Caco-2 (cell line): ENCODE data around the gene C16orf78. TPM values are rescaled to one million over a fixed set of nuclear protein-coding genes. Genes with fewer than 3 reads are reported as not detected.

Experiments used
- Bru-seq: library from RNA; stranded (reverse); fragments of 400-500 nt; gene quantifications from one replicate; lab custom pipeline; 2021; lab: Mats Ljungman, UMichigan
- BruChase-seq, 2 experiments: library from RNA; stranded (reverse); fragments of 400-500 nt; gene quantifications; one replicate each; lab custom pipeline; 2021; lab: Mats Ljungman, UMichigan
- BruUV-seq: library from RNA; stranded (reverse); fragments of 400-500 nt; replicated peaks from 2 replicates; lab custom pipeline; 2021; lab: Mats Ljungman, UMichigan
- CTCF ChIA-PET: fragments of 300-600 bp; sonication (Branson Sonifier 250); formaldehyde crosslinking; loops from one replicate; lab custom pipeline; 2022; ENCODE audit warnings: antibody characterized with exemption; lab: Charles Lee
- POLR2A ChIA-PET: fragments of 300-600 bp; sonication (Branson Sonifier 250); formaldehyde crosslinking; loops from one replicate; lab custom pipeline; 2022; ENCODE audit warnings: antibody characterized with exemption; lab: Charles Lee
- DNase-seq, 2 experiments: peaks; one replicate each; pipeline versions ENCODE4 v3.0.0 to v3.0.0-alpha.2; 2020 to 2022
- H3K27me3 ChIP-seq: replicated peaks from 2 replicates; pipeline ENCODE4 v1.6.0; 2011; ENCODE audit warnings: low read length; ENCODE audit not compliant: control insufficient read depth, insufficient read depth
- H3K36me3 ChIP-seq: 2 replicates; pipeline ENCODE4 v1.5.1; 2011; ENCODE audit warnings: low read length; ENCODE audit not compliant: control insufficient read depth, insufficient read depth
- H3K4me1 ChIP-seq: fragments of 250-450 bp; sonication (Bioruptor Pico); 2 replicates; pipeline ENCODE4 v1.5.1; 2020; ENCODE audit warnings: mild to moderate bottlenecking
- H3K4me3 ChIP-seq: 2 replicates; pipeline ENCODE4 v1.5.1; 2011; ENCODE audit warnings: low read depth, mild to moderate bottlenecking, control low read depth, low read length
- H3K9me3 ChIP-seq: fragments of 250-450 bp; sonication (Bioruptor Pico); 2 replicates; pipeline ENCODE4 v1.5.1; 2020; ENCODE audit warnings: mild to moderate bottlenecking, moderate library complexity
- H3K27ac Mint-ChIP-seq: one replicate; pipeline ENCODE4 v1.8.0; 2022; ENCODE audit warnings: mixed read lengths; ENCODE audit not compliant: unreplicated experiment
- H3K27me3 Mint-ChIP-seq: one replicate; pipeline ENCODE4 v1.8.0; 2022; ENCODE audit warnings: mixed read lengths; ENCODE audit not compliant: insufficient read depth, unreplicated experiment
- H3K36me3 Mint-ChIP-seq: one replicate; pipeline ENCODE4 v1.8.0; 2022; ENCODE audit warnings: mild to moderate bottlenecking, mixed read lengths; ENCODE audit not compliant: insufficient read depth, unreplicated experiment
- H3K4me1 Mint-ChIP-seq: one replicate; pipeline ENCODE4 v1.8.0; 2022; ENCODE audit warnings: low read depth, mixed read lengths; ENCODE audit not compliant: unreplicated experiment
- H3K4me3 Mint-ChIP-seq: one replicate; pipeline ENCODE4 v1.8.0; 2022; ENCODE audit warnings: mild to moderate bottlenecking, moderate library complexity, mixed read lengths; ENCODE audit not compliant: unreplicated experiment
- H3K9me3 Mint-ChIP-seq: one replicate; pipeline ENCODE4 v1.8.0; 2022; ENCODE audit warnings: mixed read lengths; ENCODE audit not compliant: unreplicated experiment
- intact Hi-C: fragments of 100-400 bp; cut with micrococcal nuclease; formaldehyde crosslinking; loops from one replicate; pipeline ENCODE4 v1.10.0; 2022; ENCODE audit not compliant: unreplicated experiment
- long read RNA-seq: library from polyadenylated mRNA; stranded (forward); transcript quantifications from one replicate; pipeline ENCODE4 v2.0.0, GENCODE V29; 2022
- total RNA-seq: library from RNA; stranded (reverse); gene quantifications from 2 replicates; pipeline ENCODE4 v1.2.3, GENCODE V29; 2022
- TF ChIP-seq, protein P1 (sequence below), 2 experiments: fragments of 200-600 bp in 1 of 2; IDR thresholded peaks; 1 replicate in 1 of 2; 2 replicates in 1 of 2; pipeline versions ENCODE4 v1.5.1 to v1.8.0; 2011 to 2022; ENCODE audit warnings: antibody characterized with exemption in 1 of 2, control low read depth in 1 of 2, inconsistent platforms in 1 of 2, low read depth in 1 of 2, low read length in 1 of 2, mild to moderate bottlenecking in 1 of 2, moderate library complexity in 1 of 2; ENCODE audit not compliant: insufficient read depth in 1 of 2, severe bottlenecking in 1 of 2, unreplicated experiment in 1 of 2

C16orf78 gene, protein sequence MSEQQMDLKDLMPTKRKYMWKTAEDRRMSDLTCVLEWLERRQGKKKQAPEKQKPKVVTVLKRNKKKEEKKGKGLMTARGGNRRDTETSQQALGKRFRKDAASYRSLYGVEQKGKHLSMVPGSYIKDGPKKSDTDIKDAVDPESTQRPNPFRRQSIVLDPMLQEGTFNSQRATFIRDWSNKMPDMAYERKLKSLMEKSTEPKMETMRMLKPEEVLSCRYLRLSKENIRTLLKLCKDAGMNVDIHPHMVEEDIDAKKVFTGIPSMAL
- total RNA-seq (not detected in 2 replicates), Bru-seq, nascent RNA (not detected), BruChase-seq, experiment 1, labeled RNA remaining after a 2-hour chase (percentile 9 among the genes with signal in this experiment), BruChase-seq, experiment 2, labeled RNA remaining after a 6-hour chase (percentile 4 among the genes with signal in this experiment)
- long read RNA-seq: 0 reads

DNA sequence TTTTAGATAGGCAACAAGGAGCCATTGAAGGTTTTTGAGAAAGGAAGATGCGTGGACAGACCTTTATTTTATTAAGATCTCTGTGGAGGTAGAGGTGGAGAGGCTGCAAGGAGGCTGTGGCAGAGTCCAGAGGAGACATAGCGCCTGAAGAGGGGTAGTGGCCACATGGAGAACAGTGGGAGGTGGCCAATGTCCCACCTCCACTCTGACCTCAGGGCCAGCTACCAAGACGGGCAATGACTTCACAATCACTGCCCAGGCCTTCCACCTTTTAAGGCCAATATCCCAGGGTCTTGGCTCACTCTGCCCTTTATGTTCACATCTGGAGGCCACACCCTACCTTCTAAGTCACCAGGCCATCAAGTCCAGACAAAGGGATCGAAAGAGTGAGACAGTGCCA is at the start of gene C16orf78:
Gene C16orf78, plus strand, starts transcription at position 301 of the 400 bp plus-strand sequence. CDS start 136 bp downstream, outside the sequence.
- TF ChIP-seq, protein P1, sequence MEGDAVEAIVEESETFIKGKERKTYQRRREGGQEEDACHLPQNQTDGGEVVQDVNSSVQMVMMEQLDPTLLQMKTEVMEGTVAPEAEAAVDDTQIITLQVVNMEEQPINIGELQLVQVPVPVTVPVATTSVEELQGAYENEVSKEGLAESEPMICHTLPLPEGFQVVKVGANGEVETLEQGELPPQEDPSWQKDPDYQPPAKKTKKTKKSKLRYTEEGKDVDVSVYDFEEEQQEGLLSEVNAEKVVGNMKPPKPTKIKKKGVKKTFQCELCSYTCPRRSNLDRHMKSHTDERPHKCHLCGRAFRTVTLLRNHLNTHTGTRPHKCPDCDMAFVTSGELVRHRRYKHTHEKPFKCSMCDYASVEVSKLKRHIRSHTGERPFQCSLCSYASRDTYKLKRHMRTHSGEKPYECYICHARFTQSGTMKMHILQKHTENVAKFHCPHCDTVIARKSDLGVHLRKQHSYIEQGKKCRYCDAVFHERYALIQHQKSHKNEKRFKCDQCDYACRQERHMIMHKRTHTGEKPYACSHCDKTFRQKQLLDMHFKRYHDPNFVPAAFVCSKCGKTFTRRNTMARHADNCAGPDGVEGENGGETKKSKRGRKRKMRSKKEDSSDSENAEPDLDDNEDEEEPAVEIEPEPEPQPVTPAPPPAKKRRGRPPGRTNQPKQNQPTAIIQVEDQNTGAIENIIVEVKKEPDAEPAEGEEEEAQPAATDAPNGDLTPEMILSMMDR (IDR thresholded peaks at IDR 0.05; ENCODE audit: insufficient read depth in 1 of 2, low read depth in 1 of 2, low read length in 1 of 2, severe bottlenecking in 1 of 2, unreplicated experiment in 1 of 2): no peak
- H3K27me3 ChIP-seq: no peaks in the 10 kb centered on the region; the same call in 1 of the 2 replicates
- intact Hi-C loops: no loop called here
- Mint-ChIP-seq H3K9me3 (no peaks in the 10 kb centered on the region), H3K36me3 (no peaks in the 10 kb centered on the region), H3K27me3 (peaks cover 13% of the 10 kb centered on the region), H3K27ac (no peak within 1 kb of the TSS), H3K4me3 (no peak within 1 kb of the TSS), H3K4me1 (no peaks in the 10 kb centered on the region)
- no peaks in the 10 kb centered on the region for H3K9me3 ChIP-seq
- H3K4me1 ChIP-seq: no peaks in the 10 kb centered on the region
- ChIA-PET CTCF (no interaction called here), POLR2A (no interaction called here)
- no peaks in the 10 kb centered on the region for H3K36me3 ChIP-seq
- no peak for DNase-seq
- BruUV-seq: no TSS peak
- H3K4me3 ChIP-seq: no peak within 1 kb of the TSS

DNA sequence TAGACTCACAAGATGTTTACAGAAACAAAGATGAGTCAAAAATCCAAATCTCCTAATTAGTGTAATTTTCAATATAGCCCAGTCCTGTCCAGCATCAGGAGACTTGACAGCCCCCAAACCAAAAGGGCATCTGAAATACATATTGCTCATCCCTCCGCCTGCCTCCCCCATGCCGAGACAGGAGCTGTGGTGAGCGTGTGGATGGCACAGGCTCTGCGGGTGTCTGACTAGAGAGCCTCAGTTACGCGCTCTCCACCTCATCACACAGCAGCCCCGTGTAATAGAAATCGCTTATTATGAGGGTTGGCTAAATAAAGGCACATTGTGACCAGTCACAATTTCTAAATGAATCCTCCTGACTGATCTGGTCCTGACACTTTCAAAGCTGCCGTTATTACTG is 48.9 kb upstream of the C16orf78 start:
- no peak overlapping the region for H3K4me3 Mint-ChIP-seq
- TF ChIP-seq, protein P1 (IDR thresholded peaks at IDR 0.05; ENCODE audit: insufficient read depth in 1 of 2, low read depth in 1 of 2, low read length in 1 of 2, severe bottlenecking in 1 of 2, unreplicated experiment in 1 of 2): no peak
- POLR2A ChIA-PET: no interaction called here
- Histone ChIP-seq H3K9me3 (peaks cover 4% of the 10 kb centered on the region), H3K4me3 (no peak overlapping the region), H3K4me1 (no peaks in the 10 kb centered on the region), H3K27me3 (no peaks in the 10 kb centered on the region), H3K36me3 (no peaks in the 10 kb centered on the region)
- H3K27me3 Mint-ChIP-seq: peaks cover 32% of the 10 kb centered on the region
- CTCF ChIA-PET: no interaction called here
- H3K27ac Mint-ChIP-seq: no peak overlapping the region
- H3K4me1 Mint-ChIP-seq: no peaks in the 10 kb centered on the region
- no peaks in the 10 kb centered on the region for H3K36me3 Mint-ChIP-seq
- intact Hi-C loops: no loop called here
- H3K9me3 Mint-ChIP-seq: peaks cover 12% of the 10 kb centered on the region
- BruUV-seq: no TSS peak
- DNase-seq: no peak

DNA sequence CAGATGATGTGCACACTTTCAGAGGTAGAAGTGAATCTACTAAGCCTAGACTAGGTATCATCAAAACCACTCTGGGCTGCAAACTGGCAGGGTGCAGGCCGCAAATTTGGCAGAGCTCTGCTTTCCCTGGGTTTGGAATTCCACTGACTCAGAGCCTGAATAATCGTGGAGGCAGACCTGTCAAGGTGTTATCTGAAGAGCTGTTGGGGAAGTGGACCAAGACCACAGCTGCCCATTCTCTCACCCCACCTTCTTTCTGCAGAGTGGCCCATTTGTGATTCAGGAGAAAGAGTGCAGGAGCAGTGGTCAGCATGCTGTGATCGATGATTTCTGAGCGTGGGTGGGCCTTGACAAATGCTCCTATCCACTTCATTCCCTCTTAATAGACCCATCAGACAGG is 46.1 kb upstream of the C16orf78 start:
- DNase-seq: no peak
- intact Hi-C loops: no loop called here
- POLR2A ChIA-PET: no interaction called here
- no peak overlapping the region for H3K4me3 ChIP-seq
- CTCF ChIA-PET: no interaction called here
- no TSS peak for BruUV-seq
- H3K9me3 ChIP-seq: no peaks in the 10 kb centered on the region
- no peaks in the 10 kb centered on the region for H3K4me1 ChIP-seq
- Mint-ChIP-seq H3K4me3 (no peak overlapping the region), H3K27me3 (peaks cover 28% of the 10 kb centered on the region), H3K36me3 (no peaks in the 10 kb centered on the region), H3K9me3 (no peaks in the 10 kb centered on the region), H3K27ac (no peak overlapping the region), H3K4me1 (no peaks in the 10 kb centered on the region)
- TF ChIP-seq, protein P1 (IDR thresholded peaks at IDR 0.05; ENCODE audit: insufficient read depth in 1 of 2, low read depth in 1 of 2, low read length in 1 of 2, severe bottlenecking in 1 of 2, unreplicated experiment in 1 of 2): no peak
- no peaks in the 10 kb centered on the region for H3K27me3 ChIP-seq
- H3K36me3 ChIP-seq: no peaks in the 10 kb centered on the region
